Activated effector memory CD4-positive, alpha-beta T cell treated with Interleukin-2 at 50 U/mL for 16 hours (primary cell): Measurements from ENCODE around the gene KRT27.
"Not testable (repeated sequence)": the region's sequence is repeated elsewhere in the genome, so short reads cannot be mapped to it uniquely, and the experiment has no call there.

Source experiments
- DNase-seq: peaks from one replicate; pipeline ENCODE4 v3.0.0-alpha.2; 2020

Gene KRT27

DNA sequence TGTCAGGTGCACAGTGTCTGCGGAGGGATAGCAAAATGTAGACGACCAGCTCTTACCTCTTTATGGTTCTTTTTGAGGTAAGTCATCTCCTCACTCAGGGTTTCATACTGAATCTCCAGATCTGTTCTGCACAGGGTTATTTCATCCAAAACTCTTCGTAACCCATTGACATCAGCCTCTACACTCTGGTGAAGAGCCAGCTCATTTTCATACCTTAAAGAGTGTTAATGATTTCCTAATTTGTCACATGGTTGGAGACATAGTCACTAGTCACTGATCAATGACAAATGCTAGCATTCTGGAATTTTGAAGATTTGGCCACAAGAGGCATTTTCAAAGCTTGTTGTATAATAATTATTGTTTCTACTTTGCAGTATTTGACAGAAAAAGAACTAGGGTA is 28.5 kb downstream of the KRT27 start:
- DNase-seq: no peak

DNA sequence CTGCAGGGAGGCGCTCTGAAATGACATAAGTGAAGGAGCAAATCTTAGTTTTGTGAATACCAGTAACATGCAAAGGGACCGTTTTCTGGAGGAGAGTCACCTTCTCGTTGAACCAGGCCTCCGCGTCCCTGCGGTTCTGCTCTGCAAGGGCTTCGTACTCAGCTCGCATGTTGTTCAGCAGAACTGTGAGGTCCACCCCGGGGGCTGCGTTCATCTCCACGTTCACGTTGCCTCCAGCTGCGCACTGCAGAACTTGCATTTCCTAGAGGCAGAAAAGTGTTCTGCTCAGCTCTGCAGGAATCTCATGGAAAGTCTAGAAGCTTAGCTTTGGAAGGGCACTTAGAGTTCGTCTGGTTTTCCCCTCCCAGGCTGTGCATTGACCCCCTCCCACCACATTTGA is 31.3 kb downstream of the KRT27 start:
- no peak for DNase-seq

- DNase-seq: no peak
Measured at GRCh38 chr17:40750391-40750790, 32.0 kb downstream of the KRT27 start.

DNA sequence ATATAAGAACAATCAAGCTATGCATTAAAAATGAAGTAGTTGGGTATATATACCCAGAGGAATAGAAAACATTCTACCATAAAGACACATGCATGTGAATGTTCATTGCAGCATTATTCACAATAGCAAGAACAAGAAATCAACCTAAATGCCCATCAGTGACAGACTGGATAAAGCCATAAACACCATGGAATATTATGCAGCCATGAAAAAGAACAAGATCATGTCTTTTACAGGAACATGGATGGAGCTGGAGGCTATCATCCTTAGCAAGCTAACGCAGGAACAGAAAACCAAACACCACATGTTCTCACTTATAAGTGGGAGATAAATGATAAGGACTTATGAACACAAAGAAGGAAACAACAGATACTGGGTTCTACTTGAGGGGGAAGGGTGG is 33.7 kb downstream of the KRT27 start:
- not testable (repeated sequence) for DNase-seq

GRCh38 chr17:40738553-40738952 is 43.8 kb downstream of the KRT27 start:
- no peak for DNase-seq

DNA sequence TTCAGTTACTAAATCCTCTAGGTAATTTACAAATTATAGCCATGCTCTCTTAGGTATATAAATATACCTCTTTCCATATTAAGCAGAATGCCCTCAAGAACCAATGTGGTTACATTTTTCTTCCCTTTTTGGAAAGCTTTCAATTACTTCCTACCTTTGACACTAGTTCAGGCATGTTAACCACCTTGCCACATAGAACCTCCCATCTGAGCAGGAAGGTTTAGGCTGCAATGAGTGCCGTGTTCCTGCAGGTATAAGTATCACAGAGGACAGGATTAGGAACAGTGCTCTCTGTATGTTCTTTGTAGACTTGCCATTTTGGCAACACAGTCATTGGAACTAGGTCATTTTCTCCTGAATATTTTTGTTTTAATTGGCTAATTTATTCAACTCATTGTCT is 47.3 kb downstream of the KRT27 start:
- DNase-seq: no peak

GRCh38 chr17:40734018-40734417 is 48.3 kb downstream of the KRT27 start:
- DNase-seq: no peak

DNA sequence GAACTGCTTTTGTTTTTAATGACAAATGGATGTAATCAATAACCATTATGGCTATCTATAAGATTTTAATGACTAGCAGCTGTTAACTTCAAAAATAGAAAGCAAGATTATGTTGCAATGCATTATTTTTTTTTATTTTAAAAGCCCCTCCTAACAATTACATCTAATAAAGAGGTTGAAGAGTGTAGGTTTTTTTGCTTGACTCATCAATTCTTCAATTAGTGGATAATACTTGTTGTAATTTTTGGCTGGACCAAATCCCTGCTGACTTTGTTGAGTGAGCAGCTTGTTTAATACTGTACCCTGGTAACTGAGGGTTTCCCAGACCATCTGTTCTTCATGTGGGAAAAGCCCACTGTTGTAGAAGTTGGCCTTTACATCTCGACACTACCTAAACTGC is 51.4 kb downstream of the KRT27 start:
- no peak for DNase-seq

DNA sequence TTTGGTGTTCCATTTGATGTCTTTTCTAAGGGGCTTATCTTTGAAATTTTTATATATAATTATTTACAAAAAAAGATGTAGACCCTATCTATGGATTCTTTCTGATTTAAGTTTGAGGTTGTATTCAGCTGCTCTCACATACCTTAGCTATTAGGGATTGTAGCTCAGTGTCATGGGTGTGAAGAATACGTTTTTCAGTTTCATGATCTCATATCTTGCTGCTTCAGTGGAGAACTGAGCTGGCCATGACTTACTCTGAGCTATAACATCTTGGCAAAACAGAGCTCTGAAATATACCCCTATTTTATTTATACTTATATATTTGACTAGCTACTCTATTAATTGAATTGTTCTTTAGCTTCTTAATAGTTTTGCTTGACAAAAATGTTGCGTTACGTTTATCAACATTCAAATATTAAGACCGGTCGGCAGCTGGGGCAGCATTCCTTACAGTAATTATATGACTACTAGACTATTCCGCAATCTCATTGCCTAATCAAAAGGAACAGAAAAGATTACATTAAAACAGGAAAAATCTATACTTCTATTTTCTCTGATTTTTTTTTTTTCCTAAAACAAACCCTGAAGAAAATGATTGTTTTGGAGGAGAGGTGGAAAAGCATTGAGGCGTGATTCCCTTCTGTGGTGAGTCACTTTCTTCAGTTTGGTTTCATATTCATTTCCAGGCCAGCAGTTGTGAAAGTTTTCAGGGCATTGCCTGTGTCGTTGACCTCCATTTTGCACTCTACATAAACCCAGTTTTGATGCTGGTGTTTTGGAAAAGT is 54.7 kb downstream of the KRT27 start:
- no peak for DNase-seq

GRCh38 chr17:40726919-40727318 is 55.4 kb downstream of the KRT27 start:
- no peak for DNase-seq
